ENCODE data around the gene MAST2.

DNA sequence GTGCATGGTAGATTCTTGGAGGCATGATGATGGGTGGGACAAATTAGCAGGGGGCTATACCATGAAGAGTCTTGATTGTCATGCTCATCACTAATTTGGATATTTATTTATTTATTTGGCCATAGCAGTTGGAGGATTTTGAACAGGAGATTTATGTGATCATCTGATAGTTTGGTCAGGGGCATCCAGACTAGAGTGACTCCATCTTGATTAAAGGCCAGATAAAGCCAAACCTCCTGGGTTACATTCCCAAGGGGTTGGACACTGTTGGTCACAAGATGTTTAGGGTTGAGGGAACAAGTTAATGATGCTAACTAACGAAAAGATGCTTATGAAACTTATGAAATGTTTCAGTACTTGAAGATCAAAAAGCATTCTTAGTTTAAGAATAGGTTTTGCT is 139.8 kb downstream of the MAST2 start:
- TF ChIP-seq POLR2AphosphoS5 (IDR thresholded peaks at IDR 0.05; ENCODE audit: low read depth, low read length): no peak
- TF ChIP-seq CTCF (IDR thresholded peaks at IDR 0.05): no peak
- no peak for TF ChIP-seq REST (IDR thresholded peaks at IDR 0.05; ENCODE audit: insufficient read depth in 1 of 2, low read depth in 2 of 2, low read length in 1 of 2)
